GM23248 (cell line): Measurements from ENCODE around the gene TENT5C. TPM values are rescaled to one million over a fixed set of nuclear protein-coding genes. Genes with fewer than 3 reads are reported as not detected.

ENCODE experiments used
- DNase-seq: peaks from one replicate; pipeline ENCODE4 v3.0.0-alpha.2; 2015
- H2AFZ ChIP-seq: fragments of 200-600 bp; sonication (generic); 2 replicates; pipeline ENCODE4 v1.6.1; 2016; ENCODE audit warnings: antibody characterized with exemption
- H3F3A ChIP-seq: fragments of 200-600 bp; sonication (generic); 2 replicates; pipeline ENCODE4 v1.6.1; 2016; ENCODE audit warnings: mild to moderate bottlenecking, antibody characterized with exemption, mixed run types; ENCODE audit not compliant: insufficient read depth
- H3K27ac ChIP-seq: fragments of 200-600 bp; sonication (generic); 2 replicates; pipeline ENCODE4 v1.5.1; 2016; ENCODE audit warnings: mild to moderate bottlenecking
- H3K27me3 ChIP-seq: fragments of 200-600 bp; sonication (generic); replicated peaks from 2 replicates; pipeline ENCODE4 v1.6.1; 2016; ENCODE audit warnings: mild to moderate bottlenecking; ENCODE audit not compliant: insufficient read depth
- H3K36me3 ChIP-seq: fragments of 200-600 bp; sonication (generic); 2 replicates; pipeline ENCODE4 v1.6.1; 2016; ENCODE audit warnings: low read depth, mild to moderate bottlenecking
- H3K4me1 ChIP-seq: fragments of 200-600 bp; sonication (generic); 2 replicates; pipeline ENCODE4 v1.6.1; 2016; ENCODE audit warnings: mild to moderate bottlenecking; ENCODE audit not compliant: insufficient read depth
- H3K4me2 ChIP-seq: fragments of 200-600 bp; sonication (generic); one replicate; pipeline ENCODE4 v1.6.1; 2016; ENCODE audit warnings: mild to moderate bottlenecking; ENCODE audit not compliant: unreplicated experiment
- H3K4me3 ChIP-seq: fragments of 200-600 bp; sonication (generic); 2 replicates; pipeline ENCODE4 v1.5.1; 2016; ENCODE audit warnings: mild to moderate bottlenecking
- H3K79me2 ChIP-seq: fragments of 200-600 bp; sonication (generic); 2 replicates; pipeline ENCODE4 v1.6.1; 2016; ENCODE audit warnings: mild to moderate bottlenecking; ENCODE audit not compliant: insufficient read depth
- H3K9ac ChIP-seq: fragments of 200-600 bp; sonication (generic); 2 replicates; pipeline ENCODE4 v1.6.1; 2016; ENCODE audit warnings: mild to moderate bottlenecking
- H3K9me2 ChIP-seq: fragments of 200-600 bp; sonication (generic); 2 replicates; pipeline ENCODE4 v1.6.1; 2016; ENCODE audit warnings: mixed run types, mild to moderate bottlenecking, moderate library complexity; ENCODE audit not compliant: insufficient read depth
- H3K9me3 ChIP-seq: fragments of 200-600 bp; sonication (generic); one replicate; pipeline ENCODE4 v1.6.1; 2017; ENCODE audit warnings: low read depth
- H4K20me1 ChIP-seq: fragments of 200-600 bp; sonication (generic); 2 replicates; pipeline ENCODE4 v1.6.0; 2016; ENCODE audit not compliant: insufficient read depth
- EZH2 ChIP-seq: fragments of 200-600 bp; sonication (generic); IDR thresholded peaks from 2 replicates; pipeline ENCODE4 v1.6.1; 2018; ENCODE audit warnings: antibody characterized with exemption, mild to moderate bottlenecking; ENCODE audit not compliant: insufficient read depth, poor library complexity, severe bottlenecking
- EZH2phosphoT487 ChIP-seq: fragments of 200-600 bp; sonication (generic); IDR thresholded peaks from 2 replicates; pipeline ENCODE4 v1.6.1; 2018; ENCODE audit warnings: antibody characterized with exemption, moderate library complexity, mild to moderate bottlenecking, low read depth; ENCODE audit not compliant: insufficient read depth
- WGBS, 2 experiments: methylation state at CpG; one replicate each; pipeline ENCODE4 v1.1.6; 2015 to 2017; ENCODE audit warnings: low lambda C conversion rate in 2 of 2, low coverage in 1 of 2; ENCODE audit errors: missing lambda C conversion rate in 2 of 2; 5-methylcytosine and 5-hydroxymethylcytosine counted together
- in situ Hi-C: fragments of 300-500 bp; cut with MboI; formaldehyde crosslinking; loops from 2 replicates; pipeline ENCODE4 v1.15.0; 2020
- polyA plus RNA-seq: library from polyadenylated mRNA; unstranded; fragments of >200 nt; fragmentation: Nextera tagmentation; extraction: Ambion mirVana; gene quantifications from 2 replicates; pipeline ENCODE4 v1.2.1, GENCODE V29; 2016
- total RNA-seq: library from RNA; depleted of rRNA; stranded (reverse); fragments of >200 nt; shearing (Covaris generic); gene quantifications from 2 replicates; pipeline ENCODE4 v1.2.3, GENCODE V29; 2014

The TENT5C gene
- total and polyA plus RNA-seq, 2 experiments from 2014 or later = 0.20 TPM; not detected in 1

DNA sequence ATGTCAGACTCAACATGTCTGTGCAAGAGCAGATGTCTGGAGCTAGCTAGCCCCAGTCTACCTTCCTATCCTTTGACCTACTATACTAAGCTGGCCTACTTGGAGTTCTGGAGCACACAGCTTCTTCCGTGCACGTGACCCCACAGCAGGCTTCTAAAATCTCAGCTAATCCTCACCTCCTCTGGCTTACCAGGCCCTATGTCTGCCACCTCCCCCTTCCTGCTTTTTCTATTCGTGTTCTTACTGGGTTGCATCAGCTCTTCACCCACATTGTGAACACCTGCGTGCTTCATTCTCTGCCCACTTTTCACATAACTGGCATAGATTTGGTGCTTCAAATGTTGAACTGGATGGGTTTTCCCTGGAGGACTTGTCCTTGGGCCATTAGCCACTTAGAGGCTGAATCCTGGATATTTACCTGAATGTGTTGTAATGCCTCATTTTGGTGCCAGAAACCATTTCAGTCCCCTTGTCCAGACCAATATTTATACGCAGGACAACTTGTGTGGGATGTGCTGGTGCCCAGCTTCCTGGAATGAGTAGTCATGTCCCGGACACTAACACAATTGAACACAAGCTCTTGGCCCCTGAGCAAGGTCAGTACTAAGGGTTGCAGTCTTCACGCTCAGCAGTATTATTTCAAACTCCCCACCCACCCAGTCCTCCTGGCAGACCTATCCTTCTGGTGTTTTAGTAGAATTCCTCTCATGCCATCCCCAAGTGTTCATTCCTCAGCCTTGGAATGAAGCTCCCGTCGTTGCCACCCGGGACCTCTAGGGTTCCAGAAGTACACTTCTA lies 24.0 kb downstream of the TENT5C start:
- Histone ChIP-seq H3K4me3 (no peak overlapping the region), H3K9me3 (no peaks in the 10 kb centered on the region), H3K36me3 (no peaks in the 10 kb centered on the region), H4K20me1 (no peaks in the 10 kb centered on the region), H3K9ac (no peak overlapping the region), H3K79me2 (no peaks in the 10 kb centered on the region), H3K4me1 (no peaks in the 10 kb centered on the region), H3K27ac (no peak overlapping the region), H2AFZ (no peak overlapping the region), H3K27me3 (peaks cover 22% of the 10 kb centered on the region), H3K4me2 (no peak overlapping the region), H3K9me2 (no peaks in the 10 kb centered on the region), H3F3A (no peaks in the 10 kb centered on the region)
- TF ChIP-seq EZH2phosphoT487 = no peak
- no peak for TF ChIP-seq EZH2
- 61 to 69% methylated on average over 10 of the region's 10 CpGs for WGBS, 2 experiments
- in situ Hi-C loops = no loop called here
- DNase-seq = no peak

DNA sequence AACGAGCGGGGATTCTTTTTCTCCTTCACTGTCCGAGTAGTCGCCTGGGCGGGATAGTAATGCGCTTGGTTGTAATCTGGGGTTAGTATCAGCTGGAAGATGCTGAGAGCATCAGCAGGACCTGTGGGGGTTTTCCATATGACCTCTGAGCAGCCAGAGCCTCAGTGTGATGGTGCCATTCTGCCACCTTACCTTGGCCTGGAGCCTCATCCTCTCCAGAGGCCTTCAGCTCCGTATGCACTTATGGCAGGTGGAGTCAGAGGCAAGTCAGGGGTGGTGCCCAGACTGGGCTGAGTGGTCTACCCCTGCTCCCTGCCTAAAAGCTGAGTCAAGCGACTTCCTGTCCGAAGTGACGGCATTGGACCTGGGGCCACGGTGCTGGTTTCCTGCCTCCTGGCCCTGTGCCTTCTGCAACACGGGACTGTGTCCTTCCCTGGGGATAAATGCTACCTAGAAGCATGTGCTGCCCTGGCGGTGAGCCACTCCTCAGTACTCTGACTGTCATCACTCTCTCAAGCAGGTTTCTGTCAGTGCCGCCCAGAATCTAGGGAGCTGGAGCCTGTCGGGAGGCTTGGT lies 24.7 kb downstream of the TENT5C start:
- in situ Hi-C loops = no loop called here
- H3K27me3 ChIP-seq = peaks cover 22% of the 10 kb centered on the region
- H3F3A ChIP-seq = no peaks in the 10 kb centered on the region
- no peak overlapping the region for H3K4me2 ChIP-seq
- TF ChIP-seq EZH2phosphoT487 = no peak
- TF ChIP-seq EZH2 = no peak
- no peaks in the 10 kb centered on the region for H3K4me1 ChIP-seq
- no peak overlapping the region for H3K9ac ChIP-seq
- H2AFZ ChIP-seq = no peak overlapping the region
- WGBS, 2 experiments = 67 to 73% methylated on average over 15 of the region's 15 CpGs
- no peaks in the 10 kb centered on the region for H3K79me2 ChIP-seq
- no peaks in the 10 kb centered on the region for H4K20me1 ChIP-seq
- no peaks in the 10 kb centered on the region for H3K9me3 ChIP-seq
- H3K27ac ChIP-seq = no peak overlapping the region
- H3K36me3 ChIP-seq = no peaks in the 10 kb centered on the region
- no peaks in the 10 kb centered on the region for H3K9me2 ChIP-seq
- no peak overlapping the region for H3K4me3 ChIP-seq
- no peak for DNase-seq

DNA sequence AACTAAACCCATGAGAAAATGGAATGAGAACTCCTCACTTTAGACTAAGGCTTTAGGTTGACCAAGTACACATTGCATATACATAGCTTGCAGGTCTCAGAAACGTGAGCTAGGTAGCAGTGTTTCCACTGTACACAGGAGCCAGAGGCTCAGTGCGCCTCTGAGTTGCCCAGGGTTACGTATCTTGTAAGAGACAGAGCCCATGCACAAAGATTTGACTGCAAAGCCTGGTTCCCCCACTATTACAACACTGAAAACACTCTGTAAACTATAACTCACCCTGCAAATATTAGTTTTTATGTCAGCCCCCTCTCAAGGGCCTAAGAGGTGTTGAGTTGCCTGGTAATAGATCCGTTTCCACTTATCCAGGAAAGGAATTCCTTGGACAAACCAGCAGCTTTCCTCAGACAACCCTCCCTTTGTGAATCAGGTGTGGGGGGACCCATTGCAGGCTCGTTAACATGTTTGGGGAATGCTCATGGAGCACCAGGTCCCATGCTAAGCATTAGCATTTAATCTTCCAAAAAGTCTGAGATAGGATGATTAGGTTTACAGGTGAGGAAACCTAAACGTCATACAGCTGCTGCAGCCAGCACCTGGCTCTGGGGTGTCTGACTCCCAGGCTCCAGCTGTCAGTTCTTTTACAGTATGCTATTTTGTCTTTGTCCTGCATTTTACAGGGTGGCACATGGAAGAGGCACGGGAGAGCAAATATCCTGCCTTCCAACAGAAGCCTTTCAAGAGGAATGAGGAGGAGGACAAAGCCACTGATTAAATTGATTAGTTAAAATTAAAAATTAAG lies 25.7 kb downstream of the TENT5C start:
- 53 to 57% methylated on average over 7 of the region's 7 CpGs for WGBS, 2 experiments
- H3K36me3 ChIP-seq = no peaks in the 10 kb centered on the region
- H4K20me1 ChIP-seq = no peaks in the 10 kb centered on the region
- H2AFZ ChIP-seq = no peak overlapping the region
- H3F3A ChIP-seq = no peaks in the 10 kb centered on the region
- no peaks in the 10 kb centered on the region for H3K9me2 ChIP-seq
- no peaks in the 10 kb centered on the region for H3K9me3 ChIP-seq
- no peaks in the 10 kb centered on the region for H3K4me1 ChIP-seq
- H3K27ac ChIP-seq = no peak overlapping the region
- DNase-seq = no peak
- H3K4me2 ChIP-seq = no peak overlapping the region
- TF ChIP-seq EZH2phosphoT487 (no peak), EZH2 (no peak)
- in situ Hi-C loops = no loop called here
- no peaks in the 10 kb centered on the region for H3K79me2 ChIP-seq
- H3K27me3 ChIP-seq = peaks cover 22% of the 10 kb centered on the region
- H3K4me3 ChIP-seq = no peak overlapping the region
- no peak overlapping the region for H3K9ac ChIP-seq

DNA sequence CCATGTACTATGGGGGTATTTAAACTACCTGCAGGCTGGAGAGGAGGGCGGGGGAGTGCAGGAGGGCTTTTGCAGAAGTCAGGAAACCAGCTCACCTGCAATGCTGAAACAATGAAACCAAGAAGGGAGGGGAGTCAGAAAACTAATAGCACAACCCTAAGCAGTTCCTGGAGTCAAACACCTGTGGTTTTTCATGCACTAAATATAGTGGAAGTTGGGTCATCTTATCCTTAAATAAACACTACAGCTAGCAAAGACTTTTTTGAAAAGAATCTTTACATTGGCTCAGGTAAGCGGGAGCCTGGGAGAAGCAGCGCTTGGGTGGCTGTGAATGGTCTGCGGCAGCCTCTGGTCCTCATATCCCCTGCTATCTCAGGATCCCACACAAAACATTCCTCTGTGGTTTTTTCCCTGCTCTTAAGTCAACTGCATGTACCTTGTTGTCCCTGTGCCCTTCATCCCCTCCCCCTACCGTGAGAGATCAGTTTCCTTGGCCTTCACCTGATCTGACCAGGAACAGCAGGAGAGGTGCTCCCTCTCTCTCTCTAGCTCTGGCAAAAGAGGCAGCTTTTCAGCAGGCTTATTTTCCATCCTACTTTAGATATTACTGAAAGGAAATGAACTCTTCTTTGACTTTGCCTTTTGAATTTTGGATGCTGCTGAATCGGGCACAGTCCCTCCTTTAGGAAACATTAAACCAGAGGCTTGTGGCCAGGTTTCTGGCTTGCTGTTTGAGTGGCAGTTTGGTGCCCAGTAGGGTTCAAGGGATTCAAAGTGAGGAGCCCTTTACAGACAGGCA lies 26.6 kb downstream of the TENT5C start:
- Histone ChIP-seq H2AFZ (no peak overlapping the region), H3K79me2 (no peaks in the 10 kb centered on the region), H3K9me2 (no peaks in the 10 kb centered on the region), H3K27ac (no peak overlapping the region), H3K9me3 (no peaks in the 10 kb centered on the region), H3F3A (no peaks in the 10 kb centered on the region), H3K4me1 (no peaks in the 10 kb centered on the region), H3K4me2 (no peak overlapping the region), H3K9ac (no peak overlapping the region), H3K27me3 (peaks cover 22% of the 10 kb centered on the region), H4K20me1 (no peaks in the 10 kb centered on the region), H3K36me3 (no peaks in the 10 kb centered on the region), H3K4me3 (no peak overlapping the region)
- DNase-seq = no peak
- TF ChIP-seq EZH2phosphoT487 (no peak), EZH2 (no peak)
- WGBS, 2 experiments = 70 to 75% methylated on average over 6 of the region's 6 CpGs
- in situ Hi-C loops = no loop called here
